Stimulated activated CD8-positive, alpha-beta memory T cell treated with anti-CD3 and anti-CD28 coated beads, Interleukin-12 subunit alpha, Interleukin-12 subunit beta, amount 100 ng/mL, for 1 hour (primary cell): ENCODE results near the gene OPALIN.

ENCODE experiments used
- DNase-seq: peaks from one replicate; pipeline ENCODE4 v3.0.0-alpha.2; 2020; ENCODE audit warnings: low read depth

The OPALIN gene, protein sequence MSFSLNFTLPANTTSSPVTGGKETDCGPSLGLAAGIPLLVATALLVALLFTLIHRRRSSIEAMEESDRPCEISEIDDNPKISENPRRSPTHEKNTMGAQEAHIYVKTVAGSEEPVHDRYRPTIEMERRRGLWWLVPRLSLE

DNA sequence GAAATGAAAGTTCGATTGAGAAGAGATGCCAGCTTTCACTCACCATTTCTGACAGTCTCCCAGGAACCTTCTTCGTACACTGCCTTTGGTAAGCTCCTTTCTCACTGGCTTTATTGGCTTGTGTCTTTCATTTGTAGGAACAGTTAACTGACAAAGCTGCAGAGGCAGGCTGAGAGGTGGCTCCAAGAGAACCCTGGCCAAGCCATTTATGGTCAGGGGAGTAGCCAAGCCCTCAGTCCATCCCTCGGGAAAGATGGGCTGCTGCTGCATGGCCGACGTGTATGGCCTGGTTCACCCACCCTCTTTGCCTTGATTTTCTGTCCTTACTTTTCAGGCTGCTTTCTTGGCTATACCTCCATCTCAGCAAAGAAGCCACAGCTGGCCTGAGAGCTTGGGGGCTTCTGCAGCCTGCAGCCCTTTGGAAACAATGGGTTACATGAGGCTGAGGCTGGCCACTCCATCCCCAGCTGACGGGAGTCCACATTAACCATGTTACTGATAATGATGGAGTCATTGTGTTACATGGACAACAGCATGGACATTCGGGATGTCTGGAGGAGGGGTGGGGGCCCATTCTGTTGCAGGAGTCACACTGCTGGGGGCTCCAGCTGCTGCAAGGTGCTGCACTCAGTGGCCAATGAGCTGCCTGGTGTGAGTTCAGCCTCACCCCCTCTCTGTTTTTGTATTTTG is at the start of gene OPALIN:
TSS of gene OPALIN (minus strand) at position 152 of the 690 bp plus-strand sequence. CDS start at position 46, 106 bp downstream.
- DNase-seq = no peak

DNA sequence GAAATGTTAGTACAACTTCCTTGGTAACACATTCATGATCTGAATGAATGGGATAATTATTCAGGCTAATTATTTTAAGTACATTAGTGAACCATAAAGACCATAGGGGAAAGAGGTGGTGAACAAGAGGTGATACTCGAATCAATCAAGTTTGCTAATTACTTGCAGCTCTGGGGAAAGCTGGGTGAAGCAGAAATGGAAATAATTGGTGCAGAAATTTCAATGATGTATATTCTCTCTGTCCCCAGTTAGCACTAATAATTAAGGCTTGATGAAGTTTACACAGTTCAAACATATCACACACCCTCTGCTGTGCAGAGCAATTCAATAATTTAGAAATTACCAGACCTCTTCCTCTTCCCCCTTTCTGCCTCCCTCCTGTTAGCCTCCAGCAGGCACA is 49.4 kb upstream of the OPALIN start:
- no peak for DNase-seq

DNA sequence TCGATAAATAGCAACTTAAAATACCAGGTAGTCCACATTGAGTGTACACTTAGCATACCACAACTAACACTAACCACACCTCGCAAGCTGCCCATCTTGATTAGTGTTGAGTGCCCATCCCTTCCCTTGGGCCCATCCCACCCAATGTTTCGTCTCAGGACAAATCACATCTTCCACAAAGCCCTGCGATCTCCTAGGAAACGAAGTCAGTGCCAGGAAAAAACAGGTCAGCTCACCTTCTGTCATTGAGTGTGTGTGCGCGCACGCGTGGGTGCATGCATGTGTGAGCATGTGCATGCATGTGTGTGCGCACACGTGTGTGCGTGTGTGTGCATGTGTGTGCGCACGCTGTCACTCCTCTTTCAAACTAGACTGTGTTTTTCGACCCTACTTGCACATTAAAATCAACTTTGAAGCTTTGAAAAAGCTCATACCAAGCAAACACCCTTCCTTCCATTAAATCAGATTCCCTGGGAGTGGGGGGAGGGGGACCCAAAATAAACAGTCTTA is 48.8 kb upstream of the OPALIN start:
- no peak for DNase-seq

DNA sequence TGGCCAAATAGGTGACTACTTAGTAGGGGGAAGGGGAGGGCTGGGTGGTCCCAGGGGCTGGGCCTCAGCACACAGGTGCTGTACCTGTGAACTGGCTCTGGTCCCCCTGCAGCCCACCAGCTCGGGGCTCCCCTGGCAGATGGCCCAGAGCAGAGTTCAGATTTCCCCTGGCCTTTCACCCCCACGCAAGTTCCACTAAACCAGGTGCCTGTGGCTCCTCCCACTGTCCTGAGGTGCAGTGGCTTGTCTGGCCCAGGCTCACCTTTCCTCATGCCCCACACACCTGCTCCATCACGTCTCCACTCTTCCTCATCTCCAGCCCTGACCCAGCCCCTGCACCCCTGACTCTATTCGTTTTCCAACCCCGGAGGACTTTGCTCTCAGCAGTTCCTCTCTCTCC is 47.3 kb upstream of the OPALIN start:
- DNase-seq = no peak

DNA sequence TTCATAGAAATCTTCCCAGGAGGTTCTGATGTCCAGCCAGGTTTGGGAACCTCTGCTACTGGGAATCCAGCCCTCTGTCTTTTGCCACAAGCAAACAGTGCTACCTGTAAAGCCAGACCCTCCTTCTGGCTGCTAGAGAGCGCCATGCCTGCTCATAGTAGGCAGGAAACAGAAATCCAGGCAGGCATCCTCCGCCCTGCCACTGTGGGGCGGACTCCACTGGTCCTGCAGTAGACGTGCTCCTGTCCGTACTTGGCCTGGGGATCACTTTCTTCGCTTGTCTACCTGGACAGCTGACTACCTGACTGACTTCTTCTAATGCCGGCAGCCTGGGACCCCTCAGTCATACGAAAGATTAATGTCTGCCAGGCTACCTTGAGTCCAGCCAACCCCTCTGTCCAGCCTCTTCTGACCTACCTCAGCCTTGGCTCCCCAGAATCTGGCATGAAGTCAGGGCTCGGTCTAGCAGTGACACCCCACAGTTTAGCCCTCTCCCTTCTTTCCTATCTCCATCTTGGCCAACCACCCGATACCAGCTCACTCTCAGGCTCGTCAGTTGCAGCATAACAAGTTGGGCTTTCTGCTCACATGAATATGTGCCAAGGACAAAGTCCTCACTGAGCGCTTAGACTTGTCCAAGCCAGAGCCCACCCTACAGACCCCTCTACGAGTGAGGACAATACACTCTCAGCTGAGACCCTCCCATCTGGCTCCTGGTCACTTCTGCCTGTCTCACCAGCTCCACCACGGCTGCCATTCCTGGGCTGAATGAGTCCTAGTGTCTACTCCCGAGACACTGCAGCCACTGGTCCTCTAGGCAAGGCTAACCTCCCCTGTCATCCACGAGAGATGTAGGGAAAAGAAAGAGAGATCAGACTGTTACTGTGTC is 43.9 kb upstream of the OPALIN start:
- no peak for DNase-seq

DNA sequence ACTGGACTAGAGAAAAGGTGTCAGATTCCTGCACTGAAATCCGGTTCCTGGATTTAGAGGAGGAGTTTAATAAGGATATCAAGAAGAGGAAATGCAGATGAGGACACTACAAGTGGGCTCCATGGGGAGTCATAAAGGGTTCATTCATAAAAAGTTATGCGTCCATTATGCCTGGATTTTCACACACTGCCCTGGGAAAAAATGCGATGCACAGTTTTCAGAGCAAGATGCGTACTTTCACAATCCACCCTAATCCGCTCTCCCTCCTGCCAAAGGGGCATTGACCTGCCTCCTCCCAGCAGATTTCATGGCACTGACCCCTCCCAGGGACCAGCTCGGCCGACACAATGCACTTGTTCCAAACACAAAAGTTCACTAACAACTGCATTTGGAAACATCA is 42.2 kb upstream of the OPALIN start:
- DNase-seq = no peak

DNA sequence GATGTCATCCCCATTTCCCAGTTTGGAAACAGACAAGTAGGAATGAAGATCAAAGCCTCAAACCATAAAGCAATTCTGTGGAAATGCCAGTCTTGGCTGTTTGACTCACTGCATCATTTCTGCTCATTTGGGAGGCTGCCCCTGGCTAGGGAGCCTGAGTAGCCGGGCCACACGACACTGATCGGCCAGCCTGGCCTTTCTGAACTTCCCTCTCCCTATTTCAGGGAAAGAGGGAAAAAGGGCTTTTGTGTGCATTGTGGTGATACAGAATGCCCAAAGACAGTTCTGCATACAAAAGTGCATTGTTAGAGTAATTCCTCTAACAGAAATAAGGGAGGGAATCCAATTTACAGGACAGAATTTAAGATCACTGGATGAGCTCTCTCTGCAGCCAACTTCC is 41.7 kb upstream of the OPALIN start:
- DNase-seq = no peak

DNA sequence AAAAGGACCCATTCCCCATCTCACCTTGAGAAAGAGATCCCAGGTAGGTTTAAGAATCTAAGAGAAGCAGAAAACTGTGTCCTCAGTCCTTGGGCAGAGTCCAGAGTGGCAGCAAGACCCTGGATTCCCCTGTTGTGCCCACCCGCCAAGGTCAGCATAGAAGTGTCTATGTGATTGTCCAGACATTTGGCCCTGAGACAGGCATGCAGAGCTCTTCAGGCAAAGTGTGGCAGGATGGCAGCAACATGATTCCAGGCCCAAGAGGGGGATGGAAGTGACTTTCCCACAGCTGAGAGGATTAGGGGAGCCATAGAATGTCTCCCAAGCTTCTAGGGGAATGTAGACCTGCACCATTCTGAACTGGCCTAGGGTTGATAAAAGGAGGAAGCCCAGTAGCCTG is 39.1 kb upstream of the OPALIN start:
- DNase-seq = no peak

DNA sequence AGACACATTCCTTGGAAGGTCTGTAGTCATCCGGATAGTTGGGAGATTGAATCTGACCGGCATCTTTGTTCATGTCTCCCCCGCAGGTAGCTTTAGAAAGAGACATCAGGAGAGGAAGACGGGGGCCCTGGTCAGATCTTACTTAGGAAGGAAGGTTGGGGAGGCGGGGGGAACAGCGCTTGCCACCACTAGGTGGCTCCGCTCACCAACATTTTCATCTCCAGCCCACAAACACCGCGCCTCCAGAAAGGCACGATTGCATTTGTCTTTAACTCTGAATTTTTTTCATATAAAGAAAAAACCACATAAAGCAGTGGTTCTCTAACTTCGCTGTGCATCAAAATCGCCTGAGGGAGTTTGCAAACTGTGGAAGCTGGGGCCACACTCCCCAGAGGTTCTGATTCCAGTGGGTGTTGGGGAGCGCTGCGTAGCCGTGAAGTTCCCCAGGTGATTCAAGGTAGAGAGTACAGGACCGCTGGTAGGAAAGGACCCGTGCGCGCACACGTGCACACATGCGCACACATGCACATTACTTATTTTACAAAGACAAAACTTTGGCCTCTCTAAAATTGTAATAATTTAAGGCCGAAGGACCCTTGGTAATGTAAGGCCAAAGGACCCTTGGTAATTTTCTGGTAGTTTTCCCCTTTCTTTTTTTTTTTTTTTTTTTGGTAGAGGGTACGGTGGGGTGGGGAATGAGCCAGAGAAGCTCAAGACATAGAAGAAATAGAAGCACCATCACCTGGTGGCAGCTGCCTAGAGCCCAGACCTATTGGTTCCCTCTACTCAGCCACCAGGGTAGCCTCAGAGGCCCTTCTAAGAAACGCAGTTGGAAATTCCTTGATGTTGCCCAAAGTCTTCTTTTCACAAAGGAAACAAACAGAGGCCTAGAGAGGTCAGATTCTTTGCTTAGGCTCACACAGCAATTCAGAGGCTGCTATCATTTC is 37.4 kb upstream of the OPALIN start:
- peak; percentile 17 for DNase-seq

DNA sequence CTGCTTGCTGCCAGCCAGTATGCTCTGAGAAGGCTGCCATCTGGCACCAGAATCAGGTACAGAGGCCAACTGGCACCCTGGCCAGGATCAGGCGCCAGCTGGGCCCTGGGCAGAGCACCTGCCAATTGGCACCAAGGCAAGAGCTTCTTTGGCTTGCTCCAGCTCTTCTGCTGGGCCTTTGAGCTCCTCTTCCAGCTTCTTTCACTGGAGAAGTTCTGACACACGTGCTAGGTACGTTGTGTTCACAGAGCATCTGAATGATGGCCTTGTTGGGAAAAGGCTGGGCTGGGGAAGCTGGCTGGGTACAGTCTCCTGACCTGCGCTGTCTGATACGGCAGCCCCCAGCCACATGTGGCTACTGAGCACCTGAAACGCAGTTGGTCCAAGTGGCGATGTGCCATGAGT is 31.7 kb upstream of the OPALIN start:
- no peak for DNase-seq

DNA sequence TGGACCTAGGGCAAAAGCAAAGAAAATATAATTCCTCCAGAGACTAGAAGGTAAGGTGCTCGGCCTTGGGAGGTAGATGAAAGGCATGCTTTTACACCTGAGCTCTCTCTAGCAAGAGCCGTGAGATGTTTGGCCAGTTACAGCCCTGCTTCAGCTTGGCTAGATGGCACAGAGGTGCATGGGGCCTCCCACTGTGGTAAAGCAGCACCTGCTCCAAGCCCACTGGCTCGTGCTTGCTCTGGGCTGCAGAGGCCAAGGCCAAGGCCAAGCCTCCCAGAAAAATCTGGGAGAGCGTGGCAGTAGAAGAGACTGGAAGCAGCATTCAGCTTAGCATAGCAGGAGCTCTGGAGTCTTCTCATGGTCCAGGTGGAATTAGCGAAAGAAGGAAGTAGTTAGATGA is 31.0 kb upstream of the OPALIN start:
- no peak for DNase-seq

DNA sequence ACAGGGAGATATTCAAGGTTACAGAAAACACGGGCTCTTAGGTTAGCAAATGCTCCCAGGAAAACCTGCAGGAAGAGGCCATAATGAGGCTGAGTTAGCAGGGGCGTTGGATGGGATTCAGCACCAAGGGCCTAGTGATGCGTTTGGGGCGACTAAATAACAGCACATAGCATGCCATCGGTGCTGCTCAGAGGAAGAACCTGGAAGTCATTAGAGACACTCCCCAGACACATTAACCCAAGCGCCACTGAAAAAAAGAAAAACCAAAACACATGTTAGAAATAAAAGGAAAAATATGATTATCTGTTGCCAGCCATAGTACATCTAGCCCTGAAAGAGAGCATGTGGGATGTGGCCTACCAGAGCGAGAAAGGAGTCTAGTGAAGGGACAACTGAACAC is 28.8 kb upstream of the OPALIN start:
- no peak for DNase-seq

DNA sequence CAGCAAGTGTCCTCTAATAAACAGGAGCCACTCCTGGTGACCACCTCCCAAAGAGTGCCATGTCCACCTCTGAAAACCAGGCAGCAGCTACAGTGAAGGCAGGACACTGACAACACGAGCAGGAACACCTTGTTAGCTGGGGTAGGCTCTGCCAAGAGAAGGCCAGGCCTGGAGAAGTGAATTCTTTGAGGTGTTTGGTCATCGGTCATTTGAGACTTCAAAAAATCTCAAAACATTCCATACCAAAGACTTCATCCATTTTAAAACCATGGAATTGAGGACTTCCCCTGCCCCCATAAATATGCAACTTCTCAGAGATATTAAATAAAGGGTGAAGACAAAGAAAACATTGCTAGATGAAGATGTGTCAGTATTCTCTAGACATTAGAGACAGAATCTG is 28.4 kb upstream of the OPALIN start:
- no peak for DNase-seq

DNA sequence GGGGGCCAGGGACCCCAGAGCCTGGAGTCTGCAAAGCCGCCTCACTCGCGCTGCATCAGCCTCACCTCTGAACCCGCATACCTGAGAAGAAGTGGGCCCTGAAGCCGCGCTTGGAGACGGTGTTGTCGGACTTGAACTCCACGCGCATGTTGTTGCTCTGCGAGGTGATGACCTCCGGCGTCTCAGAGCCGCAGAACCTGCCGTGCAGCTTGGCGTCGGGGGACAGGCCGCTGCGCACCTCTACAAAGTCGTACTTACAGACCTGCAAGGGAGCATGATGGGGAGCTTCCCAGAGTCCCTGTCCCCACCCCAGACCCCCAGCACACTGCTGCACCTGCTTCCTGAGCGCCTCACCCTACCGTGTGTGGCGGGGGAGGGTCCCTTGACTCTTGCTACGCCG is 25.7 kb upstream of the OPALIN start:
- DNase-seq = no peak

DNA sequence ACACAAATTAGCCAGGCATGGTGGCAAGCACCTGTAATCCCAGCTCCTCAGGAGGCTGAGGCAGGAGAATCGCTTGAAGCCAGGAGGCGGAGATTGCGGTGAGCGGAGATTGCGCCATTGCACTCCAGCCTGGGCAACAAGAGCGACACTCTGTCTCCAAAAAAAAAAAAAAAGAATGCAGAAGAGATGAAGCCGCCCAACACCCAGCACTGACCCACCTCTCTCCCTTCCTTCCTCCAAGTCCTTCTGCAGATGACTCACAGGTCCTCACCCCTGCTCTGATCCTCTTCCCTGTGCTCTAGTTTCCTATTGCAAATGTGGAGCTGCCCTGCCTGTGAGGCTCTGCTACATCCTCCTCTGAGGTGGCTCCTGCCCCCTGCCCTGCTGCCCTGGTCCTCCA is 22.0 kb upstream of the OPALIN start:
- DNase-seq = no peak

DNA sequence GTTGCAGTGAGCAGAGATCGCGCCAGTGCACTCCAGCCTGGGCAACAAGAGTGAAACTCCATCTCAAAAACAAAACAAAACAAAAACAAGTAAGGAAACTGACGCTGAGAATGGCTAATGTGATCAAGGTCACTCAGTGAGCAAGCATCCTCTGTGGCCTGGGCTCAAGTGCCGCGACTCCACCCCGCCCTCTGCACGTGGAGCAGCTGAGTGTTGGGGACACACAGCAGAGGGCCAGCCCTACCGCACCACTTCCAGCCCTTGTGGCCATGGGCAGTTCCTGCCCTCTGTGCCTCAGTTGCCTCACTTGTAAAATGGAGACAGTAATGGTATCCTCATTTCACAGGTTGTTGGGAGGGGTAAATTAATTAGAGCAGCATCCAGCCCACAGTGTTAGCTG is 21.0 kb upstream of the OPALIN start:
- no peak for DNase-seq

DNA sequence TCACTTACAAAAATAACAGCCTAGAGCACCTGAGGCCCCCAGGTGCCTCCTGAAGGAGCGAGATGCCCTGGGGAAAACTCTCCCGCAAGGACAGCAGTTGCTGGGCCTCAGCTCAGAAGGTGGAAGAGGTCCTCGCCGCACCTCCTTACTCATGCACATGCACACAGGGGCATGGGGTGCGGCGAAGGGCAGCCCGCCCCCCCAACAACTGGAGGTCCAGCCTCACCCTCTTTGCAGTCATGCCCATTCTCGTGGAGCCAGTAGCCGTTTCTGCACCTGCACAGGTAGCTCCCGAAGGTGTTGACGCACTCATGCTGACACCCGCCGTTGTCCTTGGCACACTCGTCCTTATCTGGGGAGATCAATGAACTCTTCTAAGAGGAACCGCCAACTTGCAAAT is 19.9 kb upstream of the OPALIN start:
- DNase-seq = no peak

DNA sequence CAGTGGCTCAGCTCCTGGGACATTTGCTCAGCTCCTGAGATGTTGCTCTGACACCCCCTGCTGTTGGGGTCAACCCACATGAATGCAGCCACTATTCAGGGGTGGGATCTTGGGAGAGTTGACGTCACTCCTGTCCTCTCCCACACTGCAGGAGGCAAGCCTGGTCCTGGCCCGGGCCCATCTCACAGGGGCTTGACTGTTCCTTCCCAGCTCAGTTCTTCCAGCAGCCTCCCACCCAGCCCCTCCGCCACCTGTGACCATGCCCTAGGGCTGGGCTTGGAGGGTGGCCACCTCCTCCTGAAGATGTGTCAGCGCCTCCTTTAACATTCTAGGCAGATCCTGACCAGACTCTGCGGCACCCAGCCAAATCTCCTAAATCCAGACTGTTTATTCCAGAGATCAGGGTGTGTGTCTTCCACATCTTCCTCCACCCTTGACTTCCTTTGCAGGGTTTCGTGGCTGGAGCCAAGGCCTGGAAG is 19.1 kb upstream of the OPALIN start:
- no peak for DNase-seq

DNA sequence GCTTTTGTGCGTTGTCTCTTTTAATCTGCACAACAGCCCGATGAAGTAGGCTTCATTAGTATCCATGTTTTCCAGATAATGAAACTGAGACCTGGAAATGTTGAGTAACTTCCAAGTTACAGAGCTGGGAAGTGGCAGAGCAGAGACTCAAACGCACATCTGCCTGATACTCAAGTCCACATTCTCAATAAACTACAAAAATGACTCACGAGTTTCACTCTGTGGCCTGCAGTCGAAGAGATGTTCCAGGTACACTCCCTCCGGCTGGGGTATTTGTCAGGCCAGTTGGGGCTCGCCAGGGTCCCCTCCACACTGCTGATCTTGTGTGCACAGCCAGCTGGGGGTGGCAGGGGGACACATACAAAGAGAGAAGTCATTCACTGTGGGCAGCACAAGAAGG is 17.7 kb upstream of the OPALIN start:
- no peak for DNase-seq

DNA sequence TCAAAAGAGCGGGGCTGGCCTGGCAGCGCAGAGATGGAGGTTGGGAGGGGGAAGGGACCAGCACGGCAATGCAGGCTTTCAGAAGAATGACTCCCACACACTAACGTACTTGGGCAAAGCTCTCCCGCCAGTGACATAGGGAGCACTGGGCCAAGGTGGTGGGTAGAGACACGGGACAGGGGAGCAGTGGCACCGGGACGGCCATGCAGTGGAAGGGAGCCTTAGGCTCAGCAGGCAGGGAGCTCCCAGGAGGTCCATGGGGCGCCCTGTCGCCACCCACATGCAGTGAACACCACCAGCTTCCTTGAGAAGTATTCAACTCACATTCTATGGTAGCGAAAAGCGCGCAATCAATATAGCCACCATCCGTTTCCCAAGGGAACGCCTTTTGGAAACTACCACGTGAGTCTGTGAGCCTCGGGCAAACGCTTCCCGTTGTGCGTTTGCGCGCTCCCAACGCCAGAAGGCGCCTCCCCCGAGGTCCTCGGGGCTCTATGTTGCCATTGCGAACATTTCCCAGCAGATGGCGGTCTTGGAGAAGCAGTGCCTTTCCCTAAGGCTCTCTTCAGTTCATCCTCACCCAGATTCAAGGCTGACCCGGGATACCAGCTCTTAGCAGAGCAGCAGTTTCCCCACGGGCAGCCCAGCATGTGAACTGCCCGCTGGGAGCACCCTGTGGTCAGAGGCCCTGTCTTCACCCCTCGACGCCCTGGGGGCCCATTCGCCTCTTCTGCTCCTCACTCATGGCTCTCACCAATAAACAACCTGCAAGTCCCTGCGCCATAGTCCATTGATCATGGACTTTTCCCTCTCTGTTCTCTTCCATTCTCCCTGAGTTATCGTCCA is 16.4 kb upstream of the OPALIN start:
- peak; percentile 43 for DNase-seq

DNA sequence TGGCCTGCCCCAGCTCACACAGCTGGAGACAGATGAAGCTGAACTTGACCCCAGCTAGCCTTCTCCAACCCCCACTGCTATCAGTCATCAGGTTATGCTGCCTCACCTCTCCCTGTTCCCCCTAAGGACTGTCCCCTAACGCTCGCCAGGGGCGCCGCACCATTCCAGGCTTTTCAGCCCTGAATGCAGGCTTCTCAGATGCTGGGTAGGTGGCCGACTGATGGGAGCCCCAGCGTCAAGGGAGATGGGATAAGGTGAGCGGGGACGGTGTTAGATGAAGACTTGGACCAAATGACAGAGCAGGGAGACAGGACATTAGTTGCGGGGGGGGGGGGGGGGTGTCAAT is 15.8 kb upstream of the OPALIN start:
- DNase-seq = no peak
